ENCODE data around the gene PPEF1.

- no peak for TF ChIP-seq POLR2AphosphoS5 (IDR thresholded peaks at IDR 0.05; ENCODE audit: low read depth, low read length)
- no peak for TF ChIP-seq SP1 (IDR thresholded peaks at IDR 0.05)
- TF ChIP-seq SP1 (CRISPR knock-in tag; IDR thresholded peaks at IDR 0.05) = no peak
- no peak for TF ChIP-seq CTCF (CRISPR knock-in tag; IDR thresholded peaks at IDR 0.05)
- TF ChIP-seq ZC3H13 (CRISPR knock-in tag; IDR thresholded peaks at IDR 0.05) = no peak
- TF ChIP-seq ZNF7 (CRISPR knock-in tag; IDR thresholded peaks at IDR 0.05) = no peak
- no peak for TF ChIP-seq MAFK (conservative IDR thresholded peaks at IDR 0.05 in 1 of 2, IDR thresholded peaks at IDR 0.05 in 1 of 2; ENCODE audit: low read length in 2 of 2)
- TF ChIP-seq HIC2 (CRISPR knock-in tag; IDR thresholded peaks at IDR 0.05; ENCODE audit: low read depth) = no peak
- TF ChIP-seq ZBTB26 (CRISPR knock-in tag; IDR thresholded peaks at IDR 0.05; ENCODE audit: borderline replicate concordance) = no peak
Measured at GRCh38 chrX:18687856-18688495, 19.5 kb upstream of the PPEF1 start.

All from HepG2 (cell line).